ENCODE measurements around the gene DHRS2. TPM values are rescaled to one million over a fixed set of nuclear protein-coding genes. Genes with fewer than 3 reads are reported as not detected.

The DHRS2 gene
- total and polyA plus RNA-seq, 2 of the 13 experiments (the other 11 are each of a cell fraction or from before 2014, with no cell fraction given), result 1,621 to 3,021 TPM

GRCh38 chr14:23631702-23632460 is 4.3 kb upstream of the DHRS2 start (continued):
- TF ChIP-seq YEATS4 (CRISPR knock-in tag; IDR thresholded peaks at IDR 0.05; ENCODE audit: borderline replicate concordance), result no peak
- no peak for TF ChIP-seq ZNF253 (CRISPR knock-in tag; IDR thresholded peaks at IDR 0.05; ENCODE audit: borderline replicate concordance)
- TF ChIP-seq CEBPZ (IDR thresholded peaks at IDR 0.05; ENCODE audit: low read length), result no peak
- TF ChIP-seq MXD4 (CRISPR knock-in tag; IDR thresholded peaks at IDR 0.05), result peak; percentile 87; the same call in 1 of the 2 replicates
- TF ChIP-seq TERF1 (CRISPR knock-in tag; IDR thresholded peaks at IDR 0.05), result no peak
- TF ChIP-seq MAFG (CRISPR knock-in tag; IDR thresholded peaks at IDR 0.05), result no peak
- TF ChIP-seq STAT5B (CRISPR knock-in tag; IDR thresholded peaks at IDR 0.05), result 0 out of 2 replicates have a peak, but pooled peaks have one; percentile 2
- peak; percentile 90 for TF ChIP-seq KAT8 (CRISPR knock-in tag; IDR thresholded peaks at IDR 0.05)
- no peak for TF ChIP-seq MYPOP (CRISPR knock-in tag; IDR thresholded peaks at IDR 0.05)
- peak; percentile 75; the same call in 1 of the 2 replicates for TF ChIP-seq SAFB2 (CRISPR knock-in tag; IDR thresholded peaks at IDR 0.05; ENCODE audit: borderline replicate concordance, low read depth)
- peak; percentile 63; the same call in 1 of the 2 replicates for TF ChIP-seq MZF1 (CRISPR knock-in tag; IDR thresholded peaks at IDR 0.05; ENCODE audit: borderline replicate concordance)
- peak; percentile 85 for TF ChIP-seq ZSCAN9 (CRISPR knock-in tag; IDR thresholded peaks at IDR 0.05; ENCODE audit: borderline replicate concordance)
- no peak for TF ChIP-seq NBN (conservative IDR thresholded peaks at IDR 0.05)
- TF ChIP-seq ZNF512B (CRISPR knock-in tag; IDR thresholded peaks at IDR 0.05; ENCODE audit: borderline replicate concordance), result no peak; the same call in none of the 2 replicates
- TF ChIP-seq BCL6 (CRISPR knock-in tag; IDR thresholded peaks at IDR 0.05), result peak; percentile 75
- no peak for TF ChIP-seq ZNF781 (CRISPR knock-in tag; IDR thresholded peaks at IDR 0.05; ENCODE audit: borderline replicate concordance, not compliant biosample characterization)
- TF ChIP-seq ZBTB43 (CRISPR knock-in tag; conservative IDR thresholded peaks at IDR 0.05), result no peak
- TF ChIP-seq ZNF205 (CRISPR knock-in tag; IDR thresholded peaks at IDR 0.05), result peak; percentile 91
- no peak for TF ChIP-seq NR2C2 (CRISPR knock-in tag; IDR thresholded peaks at IDR 0.05; ENCODE audit: borderline replicate concordance)
- TF ChIP-seq ZNF564 (CRISPR knock-in tag; IDR thresholded peaks at IDR 0.05), result no peak

All from HepG2 (cell line).